KOPT-K1 (cell line): ENCODE data around the gene IGDCC3.

Experiments
- H3K27ac ChIP-seq: fragments of 200-600 bp; sonication (generic); 2 replicates; pipeline ENCODE4 v1.5.1; 2016; ENCODE audit warnings: antibody characterized with exemption, mild to moderate bottlenecking, low read depth, low read length; ENCODE audit not compliant: poor library complexity, severe bottlenecking
- H3K36me3 ChIP-seq: fragments of 200-600 bp; sonication (generic); 2 replicates; pipeline ENCODE4 v1.5.1; 2017; ENCODE audit warnings: antibody characterized with exemption, mild to moderate bottlenecking, low read length, moderate library complexity; ENCODE audit not compliant: insufficient read depth
- H3K9me3 ChIP-seq: fragments of 200-600 bp; sonication (generic); 2 replicates; pipeline ENCODE4 v1.5.1; 2017; ENCODE audit warnings: antibody characterized with exemption, low read length, mild to moderate bottlenecking; ENCODE audit not compliant: insufficient read depth, poor library complexity, severe bottlenecking

IGDCC3 gene

GRCh38 chr15:65373163-65373651 is 4.6 kb downstream of the IGDCC3 start:
- Histone ChIP-seq H3K36me3 (no peaks in the 10 kb centered on the region), H3K27ac (no peak overlapping the region), H3K9me3 (no peaks in the 10 kb centered on the region)

- Histone ChIP-seq H3K27ac (no peak overlapping the region), H3K9me3 (no peaks in the 10 kb centered on the region), H3K36me3 (no peaks in the 10 kb centered on the region)
Observed at GRCh38 chr15:65372787-65373067, 5.1 kb downstream of the IGDCC3 start.

GRCh38 chr15:65371976-65372786 is 5.6 kb downstream of the IGDCC3 start:
- no peaks in the 10 kb centered on the region for H3K9me3 ChIP-seq
- no peak overlapping the region for H3K27ac ChIP-seq
- no peaks in the 10 kb centered on the region for H3K36me3 ChIP-seq

DNA sequence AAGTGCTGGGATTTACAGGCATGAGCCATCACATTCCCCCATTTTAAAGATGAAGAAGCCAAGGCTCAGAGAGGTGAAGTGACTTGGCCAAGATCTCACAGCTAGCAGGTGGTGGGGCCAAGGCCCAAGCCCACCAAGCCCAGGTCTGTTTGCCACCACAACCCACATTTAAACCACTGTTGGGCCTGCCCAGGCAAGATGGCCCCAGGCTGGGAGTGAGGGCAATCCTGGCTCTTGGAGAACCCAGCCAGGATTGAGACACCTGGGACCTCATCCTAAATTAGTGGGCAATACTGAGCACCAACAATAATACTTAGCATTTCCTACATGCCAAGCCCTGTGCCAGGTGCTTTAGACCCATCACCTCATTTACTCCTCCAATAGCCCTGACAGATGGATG is 6.9 kb downstream of the IGDCC3 start:
- no peaks in the 10 kb centered on the region for H3K36me3 ChIP-seq
- H3K9me3 ChIP-seq: no peaks in the 10 kb centered on the region
- H3K27ac ChIP-seq: no peak overlapping the region

- Histone ChIP-seq H3K9me3 (no peaks in the 10 kb centered on the region), H3K27ac (no peak overlapping the region), H3K36me3 (no peaks in the 10 kb centered on the region)
Observed at GRCh38 chr15:65369651-65370050, 8.2 kb downstream of the IGDCC3 start.

DNA sequence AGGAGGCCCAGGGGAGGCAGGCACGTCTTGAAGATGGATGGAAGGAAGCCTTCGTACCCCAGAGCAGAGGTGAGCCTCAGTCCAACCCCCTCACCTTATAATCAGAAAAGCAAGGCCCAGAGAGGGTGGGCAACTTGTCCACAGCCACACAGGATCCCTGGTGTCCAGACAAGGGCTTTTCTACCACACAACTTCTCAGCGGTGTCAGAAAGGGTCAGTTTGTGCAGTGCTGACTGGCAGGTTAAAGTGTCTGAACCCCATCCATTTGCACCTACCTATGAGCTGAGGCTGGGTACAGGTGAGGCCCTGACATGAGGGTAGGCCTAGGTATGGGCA is 8.6 kb downstream of the IGDCC3 start:
- no peaks in the 10 kb centered on the region for H3K9me3 ChIP-seq
- H3K36me3 ChIP-seq: no peaks in the 10 kb centered on the region
- no peak overlapping the region for H3K27ac ChIP-seq

DNA sequence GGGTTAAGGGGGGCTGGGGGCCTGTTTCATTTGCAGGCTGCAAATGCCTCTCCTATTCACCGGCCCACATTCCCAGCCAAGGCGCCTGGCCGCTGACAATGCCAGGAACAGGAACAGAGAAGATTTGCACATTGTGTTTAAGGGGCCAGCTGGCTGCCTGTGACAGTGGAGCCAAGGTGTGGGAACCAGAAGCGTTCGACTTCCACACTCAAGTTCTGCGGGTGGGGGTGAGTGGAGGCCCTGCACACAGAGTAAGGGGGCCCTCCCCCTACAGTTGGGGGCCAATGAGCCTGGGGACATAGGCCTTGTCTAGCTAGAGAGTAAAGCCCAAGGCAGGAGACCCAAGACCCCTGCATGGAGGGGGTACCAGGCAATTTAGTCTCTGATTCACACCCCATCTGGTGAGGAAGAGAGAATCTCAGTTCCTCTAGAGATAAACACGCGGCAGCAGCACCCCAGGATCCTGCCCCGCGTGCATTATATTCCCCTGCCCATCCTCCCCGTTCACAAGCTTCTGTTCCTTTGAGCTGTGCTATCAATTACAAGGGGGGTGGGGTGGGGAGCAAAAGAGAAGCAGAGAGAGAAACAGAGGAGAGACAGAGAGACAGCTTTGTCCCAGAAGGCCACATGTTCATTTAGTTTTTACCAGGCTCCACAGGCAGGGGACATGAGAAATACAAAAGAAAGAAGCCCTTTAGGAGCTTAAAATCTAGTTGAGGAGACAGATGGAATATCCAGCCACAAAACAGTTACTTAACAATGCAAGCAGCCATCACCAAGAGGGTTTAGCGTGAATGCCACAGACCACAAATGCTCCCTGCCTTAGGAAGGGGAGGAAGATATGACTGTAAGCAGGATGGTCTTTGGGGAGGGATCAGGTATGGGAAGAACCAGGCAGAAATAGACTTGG is 9.2 kb downstream of the IGDCC3 start:
- Histone ChIP-seq H3K9me3 (no peaks in the 10 kb centered on the region), H3K36me3 (no peaks in the 10 kb centered on the region), H3K27ac (no peak overlapping the region)

- no peaks in the 10 kb centered on the region for H3K36me3 ChIP-seq
- H3K27ac ChIP-seq: no peak overlapping the region
- no peaks in the 10 kb centered on the region for H3K9me3 ChIP-seq
Observed at GRCh38 chr15:65366122-65366892, 11.5 kb downstream of the IGDCC3 start.

GRCh38 chr15:65365229-65365628 is 12.6 kb downstream of the IGDCC3 start:
- Histone ChIP-seq H3K9me3 (no peaks in the 10 kb centered on the region), H3K27ac (no peak overlapping the region), H3K36me3 (no peaks in the 10 kb centered on the region)

- Histone ChIP-seq H3K27ac (no peak overlapping the region), H3K9me3 (no peaks in the 10 kb centered on the region), H3K36me3 (no peaks in the 10 kb centered on the region)
Observed at GRCh38 chr15:65363766-65364165, 14.0 kb downstream of the IGDCC3 start.

DNA sequence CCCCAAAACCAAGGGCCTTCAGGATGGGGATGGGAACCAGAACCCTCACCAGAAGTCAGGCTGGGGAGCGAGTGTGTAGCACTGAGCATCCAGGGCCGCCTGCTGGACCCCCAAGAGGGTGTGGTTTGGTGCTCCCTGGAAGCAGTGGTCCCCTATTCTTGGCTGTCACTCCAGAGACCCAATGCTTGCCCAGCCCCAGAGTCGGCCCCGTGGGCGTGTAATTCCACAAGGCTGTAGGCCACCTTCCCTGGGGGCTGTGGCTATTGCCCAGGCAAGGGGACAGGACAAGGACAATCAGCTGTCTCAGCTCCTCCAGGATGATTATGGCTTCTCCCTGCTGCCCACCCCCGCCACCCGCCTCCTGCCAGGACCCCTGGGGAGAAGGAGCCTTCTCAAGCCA is 14.5 kb downstream of the IGDCC3 start:
- no peaks in the 10 kb centered on the region for H3K36me3 ChIP-seq
- no peaks in the 10 kb centered on the region for H3K9me3 ChIP-seq

DNA sequence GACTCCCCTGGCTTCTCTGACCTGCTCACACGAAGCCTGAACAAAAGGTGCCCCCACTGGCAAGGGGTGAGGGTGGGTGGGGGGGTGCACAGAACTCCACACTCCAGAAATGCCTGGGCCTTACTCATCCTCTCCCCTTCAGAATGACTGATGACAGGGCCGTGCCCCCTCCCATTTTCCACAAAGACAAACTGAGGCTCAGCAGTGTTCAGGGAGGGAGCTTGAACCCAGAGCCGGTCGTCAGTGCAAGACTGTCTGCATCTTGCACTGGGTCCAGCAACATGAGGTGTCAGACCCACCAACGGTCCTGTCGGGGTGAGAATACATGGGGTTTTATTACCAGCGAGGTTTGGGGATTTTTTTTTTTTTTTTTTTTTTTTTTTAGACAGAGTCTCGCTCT is 15.3 kb downstream of the IGDCC3 start:
- H3K36me3 ChIP-seq: no peaks in the 10 kb centered on the region
- no peak overlapping the region for H3K27ac ChIP-seq
- no peaks in the 10 kb centered on the region for H3K9me3 ChIP-seq

More for the DNA sequence above, 14.5 kb downstream of the IGDCC3 start:
- H3K27ac ChIP-seq: no peak overlapping the region

- H3K27ac ChIP-seq: no peak overlapping the region
- no peaks in the 10 kb centered on the region for H3K9me3 ChIP-seq
- no peaks in the 10 kb centered on the region for H3K36me3 ChIP-seq
Observed at GRCh38 chr15:65361708-65362459, 15.9 kb downstream of the IGDCC3 start.

DNA sequence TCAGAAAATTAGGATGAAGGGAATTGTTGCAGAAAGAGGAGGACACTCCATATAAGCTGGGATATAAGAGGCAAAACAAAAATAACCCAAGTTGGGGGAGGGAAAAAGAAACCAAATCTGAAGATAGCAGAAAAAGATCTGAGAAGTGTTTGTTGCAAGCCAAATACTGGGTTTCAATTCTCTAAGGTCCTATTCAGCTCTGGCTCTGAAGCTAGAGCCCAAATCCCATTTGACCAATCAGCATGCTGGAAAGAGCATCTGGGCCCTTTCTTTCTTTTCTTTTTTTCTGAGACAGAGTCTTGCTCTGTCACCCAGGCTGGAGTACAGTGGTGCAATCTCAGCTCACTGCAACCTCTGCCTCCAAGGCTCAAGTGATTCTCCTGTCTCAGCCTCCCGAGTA is 17.3 kb downstream of the IGDCC3 start:
- Histone ChIP-seq H3K36me3 (no peaks in the 10 kb centered on the region), H3K27ac (no peak overlapping the region), H3K9me3 (no peaks in the 10 kb centered on the region)
